Left cardiac atrium (tissue), 4 donors: ENCODE data around the gene PSMG4. TPM values are rescaled to one million over a fixed set of nuclear protein-coding genes. Genes with fewer than 3 reads are reported as not detected.
A peak's percentile ranks its signal among the peaks of the same experiment; 100 is the strongest.

Source experiments
- ATAC-seq, 2 donors: fragments of 200-7000 bp; cut with Tn5 transposase; one replicate each; pipeline ENCODE4 v1.9.1; 2020; ENCODE audit warnings: mild to moderate bottlenecking in 2 of 2, moderate library complexity in 2 of 2
- DNase-seq: peaks from one replicate; pipeline ENCODE4 v3.0.0-alpha.2; 2020
- intact Hi-C, 2 donors: fragments of 100-400 bp; cut with DNase I; formaldehyde crosslinking; loops; one replicate each; pipeline versions ENCODE4 v1.14.1 to v1.15.1; 2022 to 2023
- total RNA-seq, 2 donors: library from RNA; stranded (reverse); fragmentation: NEBNext Ultra II Directional; extraction: Animal tissue kit (Norgen Biotek cat#: 25700); gene quantifications; one replicate each; pipeline ENCODE4 v1.2.1, GENCODE V29; 2021
- donor health status: DM: no; HTN: yes; CAD: no.
- donor health status: DM: no; HTN: yes; CAD: no; lungs with severe emphysema.
- donor health status: DM: yes; HTN: yes; CAD: no.
- donor health status: Dilated cardiomyopathy.

PSMG4 gene
- total RNA-seq, 2 donors from 2014 or later: 6.7 to 8.8 TPM

DNA sequence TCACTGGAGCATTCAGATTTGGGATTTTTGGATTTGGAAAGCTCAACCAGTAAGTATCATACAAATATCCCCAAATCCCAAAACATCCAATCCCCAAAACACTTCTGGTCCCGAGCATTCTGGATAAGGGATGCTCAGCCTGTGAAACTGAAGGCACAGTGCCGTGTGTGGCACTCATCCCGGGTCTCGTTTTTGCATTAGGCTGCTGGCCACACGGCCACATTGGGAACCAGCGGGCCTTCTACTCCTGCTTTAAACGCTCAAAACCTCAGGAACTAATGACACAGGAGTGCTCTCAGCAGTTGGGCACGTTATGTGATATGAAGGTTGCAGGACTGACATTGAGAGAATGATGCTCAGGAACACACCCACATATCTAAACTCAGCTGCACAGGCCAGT, 35.6 kb downstream of the PSMG4 start:
- DNase-seq (no peak), ATAC-seq (no peak)
- intact Hi-C loops: loop anchor here in 1 of 2 donors (10.0 kb wide), 1 partner anchor 160 kb away; the partner anchor contains the start of gene SLC22A23

DNA sequence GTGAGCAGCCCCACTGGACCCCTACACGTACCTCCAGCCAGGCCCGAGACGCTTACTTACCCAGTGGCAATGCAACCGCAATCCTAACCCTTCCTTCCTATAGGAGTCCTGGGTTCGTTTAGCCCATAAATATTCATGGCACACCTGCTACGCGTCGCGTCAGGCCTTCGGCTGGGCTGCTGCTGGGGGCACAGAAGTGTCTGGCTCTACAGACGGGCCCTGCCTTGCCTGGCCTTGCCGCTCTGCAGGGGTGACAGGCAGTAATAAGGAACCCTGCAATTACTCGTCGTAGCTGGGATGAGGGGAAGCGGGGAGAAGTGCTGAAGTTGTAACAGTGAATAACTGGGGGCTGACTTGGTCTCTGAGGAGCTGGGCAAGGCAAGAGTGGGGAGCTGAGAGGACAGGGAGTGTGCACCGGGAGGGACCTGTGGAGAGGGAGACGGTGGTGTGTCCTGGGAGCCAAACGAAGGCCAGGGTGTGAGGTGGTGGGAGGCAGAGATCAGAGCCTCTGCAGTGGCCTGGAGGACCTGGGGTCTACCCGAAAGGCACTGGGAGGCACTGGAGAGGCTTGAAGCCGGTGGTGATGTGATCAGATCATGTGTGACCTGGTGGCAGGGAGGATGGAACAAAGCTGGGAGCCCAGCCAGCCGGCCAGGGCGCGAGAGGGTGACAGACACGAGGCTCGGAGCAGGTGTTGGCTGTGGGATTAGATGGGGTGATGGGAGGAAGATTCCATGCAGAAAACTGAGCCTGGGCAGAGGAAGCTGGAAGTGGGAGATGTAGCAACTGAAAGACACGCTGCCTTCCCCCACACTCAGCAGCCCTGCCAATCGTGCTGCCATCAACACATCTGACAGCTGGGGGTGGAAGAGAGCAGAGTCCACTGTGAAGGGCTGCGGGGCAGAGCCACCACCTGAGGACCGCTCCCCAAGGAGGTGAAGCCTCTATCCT, 36.4 kb downstream of the PSMG4 start:
- DNase-seq (no peak), ATAC-seq (peak in 1 of 2 donors; percentile 32)
- intact Hi-C loops: loop anchor here in 1 of 2 donors (10.0 kb wide), 1 partner anchor 160 kb away; the partner anchor contains the start of gene SLC22A23

DNA sequence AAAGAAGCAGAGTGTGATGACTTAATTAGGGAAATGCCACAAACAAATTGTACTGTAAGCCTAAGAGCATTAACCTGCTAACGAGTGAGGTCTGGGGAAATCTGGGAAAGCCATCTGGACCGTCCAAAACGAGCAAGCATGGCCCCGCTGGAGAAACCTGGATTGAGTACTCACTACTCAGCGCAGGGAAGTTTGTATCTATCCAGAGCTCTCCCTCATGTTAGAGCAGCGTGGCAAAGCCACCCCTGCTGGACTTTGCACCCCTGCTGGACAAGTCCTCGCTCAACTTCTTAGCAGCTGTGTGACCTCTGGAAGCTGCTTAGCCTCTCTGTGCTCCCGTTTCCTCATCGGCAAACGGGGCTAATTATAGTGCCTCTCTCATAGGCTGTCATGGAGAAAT, 37.3 kb downstream of the PSMG4 start:
- ATAC-seq (no peak), DNase-seq (no peak)
- intact Hi-C loops: loop anchor here in 1 of 2 donors (10.0 kb wide), 1 partner anchor 159 kb away; the partner anchor contains the start of gene SLC22A23

DNA sequence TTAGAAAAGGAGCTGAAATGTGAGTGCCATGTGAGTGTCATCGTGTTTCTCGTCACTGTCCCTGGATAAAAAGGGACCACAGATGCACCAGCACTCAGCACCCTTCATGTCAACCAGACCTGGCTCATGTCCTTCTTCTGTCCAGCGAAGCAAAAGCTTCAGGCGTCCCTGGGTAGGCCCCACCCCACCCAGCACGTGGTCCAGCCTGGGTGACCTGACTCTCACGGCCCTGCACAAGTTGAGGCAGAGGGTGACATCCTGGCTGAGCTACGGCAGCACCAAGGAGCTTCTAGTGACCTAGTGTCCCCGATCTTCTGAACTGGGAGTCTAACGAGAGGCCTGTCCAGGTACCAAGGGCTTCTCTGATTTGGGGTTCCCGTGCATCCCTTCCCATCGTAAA, 37.8 kb downstream of the PSMG4 start:
- DNase-seq (no peak), ATAC-seq (no peak)
- intact Hi-C loops: loop anchor here in 1 of 2 donors (10.0 kb wide), 1 partner anchor 158 kb away; the partner anchor contains the start of gene SLC22A23

DNA sequence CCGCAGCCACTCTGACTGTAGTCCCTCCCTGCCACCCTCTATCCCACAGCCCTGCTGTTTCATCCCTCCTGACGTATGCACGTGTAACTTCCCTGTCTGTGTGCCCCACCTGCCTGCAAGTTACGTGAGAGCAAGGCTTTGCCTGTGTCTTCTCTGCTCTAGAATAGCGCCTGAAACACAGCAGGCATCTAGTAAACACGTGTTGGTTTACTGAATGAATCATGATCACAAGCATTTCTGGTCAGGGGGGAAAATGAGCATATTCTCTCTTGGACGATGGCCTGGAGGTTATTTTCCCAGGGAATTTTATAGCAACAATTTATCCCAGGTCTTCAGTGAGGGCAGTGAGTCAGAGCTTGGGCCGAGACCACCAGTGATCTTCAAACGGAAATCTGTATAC, 38.3 kb downstream of the PSMG4 start:
- intact Hi-C loops: loop anchor here in 1 of 2 donors (10.0 kb wide), 1 partner anchor 158 kb away; the partner anchor contains the start of gene SLC22A23
- ATAC-seq: no peak
- DNase-seq: no peak

DNA sequence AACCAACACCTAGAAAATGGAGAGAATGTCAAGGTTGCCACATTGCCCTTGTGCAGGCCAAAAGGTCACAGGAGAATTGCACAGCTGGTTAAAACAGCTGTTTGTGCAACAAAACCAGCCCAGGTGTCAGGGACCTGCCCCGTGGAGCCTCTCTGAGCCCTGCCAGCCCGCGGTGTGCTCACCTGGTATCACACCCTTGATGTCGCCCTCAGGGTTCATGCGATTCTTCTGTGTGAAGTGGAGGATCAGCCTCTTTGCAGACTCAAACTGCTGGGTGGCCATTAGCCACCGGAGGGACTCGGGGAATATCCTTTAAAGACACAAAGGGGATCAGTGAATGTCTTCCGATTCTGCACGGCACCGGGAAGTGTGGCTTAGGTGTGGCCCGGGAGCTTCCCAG, 39.2 kb downstream of the PSMG4 start:
- intact Hi-C loops: loop anchor here in 1 of 2 donors (10.0 kb wide), 1 partner anchor 157 kb away; the partner anchor contains the start of gene SLC22A23
- no peak for DNase-seq
- ATAC-seq: no peak

DNA sequence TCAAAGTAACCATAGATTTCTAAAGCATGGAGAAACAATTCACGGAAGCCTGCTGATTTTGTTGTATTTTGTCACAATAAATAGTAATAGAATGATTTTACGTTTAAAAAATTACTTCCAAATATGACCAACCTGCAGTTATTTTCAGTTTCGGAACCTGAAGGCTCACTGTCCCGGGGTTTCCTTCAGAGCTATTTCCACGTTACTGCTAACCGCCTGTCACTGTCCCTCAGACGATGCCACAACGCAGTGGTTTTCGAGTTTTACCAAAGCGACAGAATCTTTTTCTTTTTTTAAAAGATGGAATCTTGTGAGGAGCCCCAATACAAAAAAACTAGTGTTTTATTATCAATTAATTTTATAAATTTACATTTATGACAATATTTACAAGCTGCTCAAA, 40.5 kb downstream of the PSMG4 start:
- ATAC-seq (no peak), DNase-seq (no peak)
- intact Hi-C loops: loop anchor here in 1 of 2 donors (10.0 kb wide), 1 partner anchor 156 kb away; the partner anchor contains the start of gene SLC22A23

DNA sequence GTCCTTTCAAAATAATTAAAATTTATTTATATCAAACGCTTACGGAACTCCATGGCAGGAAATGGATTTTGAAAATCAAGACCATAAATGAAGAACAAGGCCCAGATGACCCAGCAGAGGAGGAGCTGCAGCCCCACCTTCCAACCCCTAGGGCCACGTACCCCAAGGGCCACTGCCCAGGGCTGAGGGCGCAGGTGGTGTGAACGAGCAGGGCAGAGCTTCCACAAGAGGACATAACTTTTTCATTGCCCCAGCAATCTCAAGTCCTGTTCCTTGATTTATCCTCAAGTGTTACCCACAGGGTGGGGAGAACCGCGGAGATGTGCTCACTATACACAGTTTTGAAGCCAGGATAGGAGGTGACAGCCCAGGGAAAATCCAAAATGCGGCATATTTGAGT, 42.8 kb downstream of the PSMG4 start:
- intact Hi-C loops: no loop called here
- DNase-seq (no peak), ATAC-seq (no peak)

DNA sequence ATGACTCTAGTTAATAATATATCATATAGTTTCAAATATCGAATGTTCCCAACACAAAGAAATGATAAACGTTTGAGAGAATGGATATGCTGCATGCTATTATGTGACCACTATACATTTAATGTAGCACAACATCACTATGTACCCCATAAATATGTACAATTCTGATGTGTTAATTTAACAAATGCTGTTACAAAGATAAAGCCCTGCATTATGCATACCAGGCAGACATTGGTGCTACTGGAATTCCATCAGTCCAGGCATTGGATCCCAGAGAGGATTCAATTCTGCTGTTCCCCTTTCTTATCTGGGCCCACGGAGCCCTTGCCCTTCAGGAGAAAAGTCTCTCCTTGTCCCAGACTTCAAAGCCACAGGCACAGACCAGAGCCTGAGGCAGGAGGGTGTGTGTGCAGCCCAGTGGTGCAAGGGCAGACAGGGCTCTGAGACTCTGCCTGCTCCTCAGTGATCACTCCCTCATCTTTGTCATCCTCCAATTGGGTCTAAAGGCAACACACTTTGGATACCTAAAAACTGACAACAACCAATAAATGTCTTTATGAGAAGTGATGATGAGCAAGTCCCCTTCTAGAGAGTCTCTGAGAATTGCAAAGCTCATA, 45.2 kb downstream of the PSMG4 start:
- intact Hi-C loops: no loop called here
- DNase-seq: no peak
- no peak for ATAC-seq

DNA sequence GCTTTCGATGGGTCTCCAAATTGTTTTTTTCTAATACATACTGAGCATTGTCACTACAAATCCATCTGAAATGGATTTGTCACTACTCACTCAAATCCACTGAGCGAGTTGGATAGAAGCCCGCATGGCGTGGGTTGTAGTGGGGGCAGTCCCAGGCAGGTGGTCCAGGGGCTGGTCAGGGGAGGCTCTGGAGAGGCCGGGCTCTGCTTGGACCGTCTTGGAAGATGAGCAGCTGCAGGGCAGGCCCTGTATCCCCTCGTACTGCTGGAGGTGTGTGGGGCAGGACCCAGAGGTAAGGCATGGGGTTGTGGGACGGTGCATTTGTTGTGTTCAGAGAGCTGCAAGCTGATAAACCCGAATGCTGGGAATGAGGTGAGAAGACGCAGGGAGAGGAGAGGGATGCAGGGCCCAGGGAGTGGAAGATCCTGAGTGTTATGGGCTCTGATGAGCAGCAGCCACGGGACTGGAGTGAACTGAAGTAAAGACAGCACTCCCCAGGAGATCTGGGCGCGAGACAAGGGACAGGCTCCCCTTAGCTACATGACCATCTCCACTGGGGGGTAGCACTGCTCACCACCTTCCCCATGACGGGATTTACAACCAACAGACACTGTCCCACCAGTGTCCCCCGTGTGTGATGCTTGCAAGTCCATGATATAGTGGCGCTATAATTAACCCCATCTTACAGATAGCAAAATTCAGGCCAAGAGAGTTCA, 45.9 kb downstream of the PSMG4 start:
- intact Hi-C loops: no loop called here
- no peak for DNase-seq
- ATAC-seq: no peak

DNA sequence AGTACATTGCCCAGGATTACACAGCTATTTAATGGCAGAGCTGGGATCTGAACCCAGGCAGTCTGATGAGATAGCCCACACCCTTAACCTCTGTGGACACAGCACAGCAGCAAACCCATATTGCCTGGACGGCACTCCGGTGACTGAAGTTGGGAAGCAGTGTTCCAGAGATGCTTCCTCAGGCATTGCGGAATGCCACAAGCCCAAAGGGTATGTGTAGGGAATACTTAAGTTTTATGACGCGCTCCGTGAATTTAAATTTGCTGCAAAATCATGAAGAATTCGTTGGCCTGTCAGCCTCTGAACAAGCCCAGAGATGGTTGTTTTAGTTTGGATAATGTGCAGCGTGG, 46.4 kb downstream of the PSMG4 start:
- no peak for ATAC-seq
- DNase-seq: no peak
- intact Hi-C loops: no loop called here

DNA sequence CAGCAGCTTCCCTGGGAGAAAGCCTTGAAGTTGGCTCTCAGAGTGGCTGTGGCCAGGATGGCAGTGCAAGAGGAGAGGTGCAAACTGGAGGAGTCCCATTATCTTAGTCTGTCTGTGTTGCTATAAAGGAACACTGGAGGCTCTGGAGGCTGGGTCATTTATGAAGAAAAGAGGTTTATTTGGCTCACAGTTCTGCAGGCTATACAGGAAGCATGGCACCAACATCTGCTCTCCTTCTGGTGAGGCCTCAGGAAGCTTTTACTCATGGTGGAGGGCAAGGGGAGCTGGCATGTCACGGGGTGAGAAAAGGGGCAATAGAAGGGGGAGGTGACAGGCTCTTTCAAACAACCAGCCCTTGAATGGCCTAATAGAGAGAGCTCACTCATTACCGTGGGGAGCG, 47.1 kb downstream of the PSMG4 start:
- intact Hi-C loops: no loop called here
- ATAC-seq: no peak
- no peak for DNase-seq

DNA sequence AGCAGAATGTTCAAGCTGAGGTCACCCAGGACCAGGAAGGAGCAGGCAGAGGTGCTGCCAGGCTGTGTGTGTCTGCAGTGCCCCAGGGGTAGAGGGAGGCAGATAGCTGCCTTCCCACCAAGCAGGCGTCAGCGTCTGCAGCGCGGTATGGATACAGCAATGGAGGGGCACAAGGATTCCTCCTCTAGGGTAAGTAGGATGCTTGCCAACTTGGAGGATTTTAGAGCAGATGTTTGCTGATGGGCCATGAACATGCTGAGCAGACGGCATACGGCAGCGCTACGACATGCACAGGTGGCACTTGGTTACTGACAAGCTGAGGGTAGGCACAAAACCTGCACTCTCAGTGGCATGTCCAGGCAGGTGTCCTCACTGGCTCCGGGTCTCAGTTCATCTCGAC, 48.1 kb downstream of the PSMG4 start:
- intact Hi-C loops: no loop called here
- DNase-seq: no peak
- ATAC-seq: no peak

DNA sequence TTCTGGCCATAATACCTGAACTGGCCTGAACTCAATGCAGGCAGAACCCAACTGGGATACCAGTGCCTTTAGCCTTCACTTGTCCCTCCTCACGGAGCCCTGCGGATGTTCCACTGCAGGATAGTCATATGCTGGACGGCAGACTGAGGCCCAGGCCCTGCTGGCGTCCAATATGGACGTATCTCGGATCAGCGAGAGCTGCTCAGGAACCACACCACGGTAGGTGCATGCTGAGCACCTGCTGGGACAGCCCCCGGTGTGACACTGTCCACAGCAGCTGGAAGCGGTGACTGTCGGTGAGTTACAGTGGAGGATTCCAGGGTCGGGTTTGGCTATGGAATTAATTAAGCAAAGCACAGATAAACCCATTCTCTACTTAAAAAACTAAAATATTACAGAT, 48.7 kb downstream of the PSMG4 start:
- ATAC-seq (no peak), DNase-seq (no peak)
- intact Hi-C loops: no loop called here

DNA sequence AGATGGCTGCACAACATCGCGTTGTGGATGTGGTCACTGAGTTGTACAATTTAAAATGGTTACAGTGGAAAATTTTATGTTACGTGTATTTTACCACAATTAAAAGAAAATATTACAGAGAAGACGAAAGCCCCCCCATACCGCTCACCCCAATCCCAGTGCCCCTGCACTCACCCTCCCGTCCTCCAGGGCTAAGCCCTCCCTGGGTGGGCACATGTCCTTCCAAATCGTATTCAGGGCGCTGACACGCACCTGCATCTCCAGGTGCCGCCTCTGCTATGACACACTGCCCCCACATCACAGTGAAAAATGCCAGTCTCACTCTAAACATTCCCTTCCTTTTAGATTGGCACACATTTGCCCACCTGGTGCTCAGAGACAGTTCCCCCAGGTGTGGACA, 49.4 kb downstream of the PSMG4 start:
- ATAC-seq: no peak
- intact Hi-C loops: no loop called here
- no peak for DNase-seq

DNA sequence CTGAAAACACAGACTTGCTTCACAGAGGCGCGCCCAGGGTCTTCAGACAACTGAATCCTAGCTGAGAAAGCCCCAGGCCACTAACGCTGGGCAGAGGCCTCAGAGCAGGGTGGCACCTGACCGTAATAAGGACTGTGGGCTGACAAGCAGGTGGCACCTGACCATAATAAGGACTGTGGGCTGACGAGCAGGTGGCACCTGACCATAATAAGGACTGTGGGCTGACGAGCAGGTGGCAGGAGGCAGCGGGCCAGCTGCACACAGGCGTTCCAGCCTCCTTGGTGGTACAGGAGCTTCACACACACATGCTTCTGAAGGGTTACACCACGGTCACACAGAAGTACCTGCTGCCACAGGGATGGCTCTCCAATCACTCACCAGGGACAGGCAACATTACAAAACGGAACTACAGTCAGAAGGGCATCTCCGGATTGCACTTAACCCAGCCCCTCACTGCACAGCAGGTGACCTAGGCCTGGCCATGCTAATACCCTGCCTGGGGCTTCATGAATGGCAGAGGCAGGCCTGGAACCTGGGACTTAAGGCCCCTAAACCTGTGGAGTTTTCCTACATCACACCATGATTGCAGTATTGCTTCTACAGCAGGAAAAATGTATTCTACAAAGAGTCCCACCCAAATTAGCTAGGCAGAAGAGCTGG, 50.8 kb downstream of the PSMG4 start:
- no peak for ATAC-seq

DNA sequence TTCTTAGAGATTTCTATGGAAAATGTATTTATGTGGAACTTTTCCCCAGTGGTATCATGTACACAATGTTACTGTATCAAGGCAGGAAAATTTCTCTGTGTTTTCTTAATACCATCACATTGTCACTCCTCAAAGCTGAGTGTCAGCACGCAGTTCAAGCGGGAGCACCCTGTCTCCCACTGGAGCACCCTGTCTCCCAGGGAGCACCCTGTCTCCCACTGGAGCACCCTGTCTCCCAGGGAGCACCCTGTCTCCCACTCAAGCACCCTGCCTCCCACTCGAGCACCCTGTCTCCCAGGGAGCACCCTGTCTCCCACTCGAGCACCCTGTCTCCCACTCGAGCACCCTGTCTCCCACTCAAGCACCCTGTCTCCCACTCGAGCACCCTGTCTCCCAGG, 51.3 kb downstream of the PSMG4 start:
- intact Hi-C loops: no loop called here
- ATAC-seq (no peak), DNase-seq (no peak)

More for the DNA sequence above, 50.8 kb downstream of the PSMG4 start:
- no peak for DNase-seq
- intact Hi-C loops: no loop called here

DNA sequence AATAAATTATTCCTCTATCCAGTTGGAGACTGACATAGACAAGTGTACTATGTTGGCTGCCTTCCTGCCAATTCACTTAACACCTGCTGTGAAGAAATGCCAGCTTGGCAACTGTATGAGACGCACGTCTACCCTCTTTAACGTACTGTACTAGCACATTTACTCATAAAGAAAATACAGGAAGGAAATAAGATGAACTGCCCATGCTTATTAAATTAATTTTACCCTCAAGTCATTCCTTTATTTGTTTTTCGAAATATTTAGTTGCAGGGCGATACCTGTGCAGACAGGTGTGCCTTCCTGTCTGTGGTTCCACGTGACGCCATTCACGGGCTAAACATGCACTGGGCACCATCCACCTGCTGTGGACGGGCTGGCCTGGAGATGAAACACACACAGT, 52.0 kb downstream of the PSMG4 start:
- ATAC-seq (no peak), DNase-seq (no peak)
- intact Hi-C loops: no loop called here

DNA sequence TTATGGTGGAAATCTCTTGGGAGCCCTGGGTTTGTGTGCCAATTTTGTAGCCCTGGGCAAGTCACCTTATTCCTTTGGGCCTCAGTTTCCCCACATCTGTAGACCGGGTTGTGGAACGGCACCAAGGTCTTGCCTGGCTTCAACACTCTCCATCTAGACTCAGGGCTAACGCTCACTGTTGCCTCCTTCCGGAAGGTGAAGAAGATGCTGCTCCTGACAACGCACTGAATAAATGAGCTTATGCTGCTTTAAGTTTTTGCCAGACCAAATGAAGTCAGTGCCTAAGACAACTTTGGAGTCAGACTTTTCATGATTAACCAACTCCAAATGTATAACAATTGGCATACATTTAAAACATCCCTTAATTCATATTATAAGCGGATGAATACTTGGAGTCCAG, 53.1 kb downstream of the PSMG4 start:
- intact Hi-C loops: no loop called here
- no peak for ATAC-seq
- no peak for DNase-seq
